HUDEP-2 (cell line): Measurements from ENCODE around the gene CEP68.
"Not testable (repeated sequence)": the region's sequence is repeated elsewhere in the genome, so short reads cannot be mapped to it uniquely, and the experiment has no call there.

ENCODE experiments used
- DNase-seq, 76 experiments: peaks; one replicate each; lab custom pipeline; 2025; ENCODE audit not compliant: unreplicated experiment in 76 of 76; lab: John Stamatoyannopoulos, UW

The CEP68 gene, protein sequence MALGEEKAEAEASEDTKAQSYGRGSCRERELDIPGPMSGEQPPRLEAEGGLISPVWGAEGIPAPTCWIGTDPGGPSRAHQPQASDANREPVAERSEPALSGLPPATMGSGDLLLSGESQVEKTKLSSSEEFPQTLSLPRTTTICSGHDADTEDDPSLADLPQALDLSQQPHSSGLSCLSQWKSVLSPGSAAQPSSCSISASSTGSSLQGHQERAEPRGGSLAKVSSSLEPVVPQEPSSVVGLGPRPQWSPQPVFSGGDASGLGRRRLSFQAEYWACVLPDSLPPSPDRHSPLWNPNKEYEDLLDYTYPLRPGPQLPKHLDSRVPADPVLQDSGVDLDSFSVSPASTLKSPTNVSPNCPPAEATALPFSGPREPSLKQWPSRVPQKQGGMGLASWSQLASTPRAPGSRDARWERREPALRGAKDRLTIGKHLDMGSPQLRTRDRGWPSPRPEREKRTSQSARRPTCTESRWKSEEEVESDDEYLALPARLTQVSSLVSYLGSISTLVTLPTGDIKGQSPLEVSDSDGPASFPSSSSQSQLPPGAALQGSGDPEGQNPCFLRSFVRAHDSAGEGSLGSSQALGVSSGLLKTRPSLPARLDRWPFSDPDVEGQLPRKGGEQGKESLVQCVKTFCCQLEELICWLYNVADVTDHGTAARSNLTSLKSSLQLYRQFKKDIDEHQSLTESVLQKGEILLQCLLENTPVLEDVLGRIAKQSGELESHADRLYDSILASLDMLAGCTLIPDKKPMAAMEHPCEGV

DNA sequence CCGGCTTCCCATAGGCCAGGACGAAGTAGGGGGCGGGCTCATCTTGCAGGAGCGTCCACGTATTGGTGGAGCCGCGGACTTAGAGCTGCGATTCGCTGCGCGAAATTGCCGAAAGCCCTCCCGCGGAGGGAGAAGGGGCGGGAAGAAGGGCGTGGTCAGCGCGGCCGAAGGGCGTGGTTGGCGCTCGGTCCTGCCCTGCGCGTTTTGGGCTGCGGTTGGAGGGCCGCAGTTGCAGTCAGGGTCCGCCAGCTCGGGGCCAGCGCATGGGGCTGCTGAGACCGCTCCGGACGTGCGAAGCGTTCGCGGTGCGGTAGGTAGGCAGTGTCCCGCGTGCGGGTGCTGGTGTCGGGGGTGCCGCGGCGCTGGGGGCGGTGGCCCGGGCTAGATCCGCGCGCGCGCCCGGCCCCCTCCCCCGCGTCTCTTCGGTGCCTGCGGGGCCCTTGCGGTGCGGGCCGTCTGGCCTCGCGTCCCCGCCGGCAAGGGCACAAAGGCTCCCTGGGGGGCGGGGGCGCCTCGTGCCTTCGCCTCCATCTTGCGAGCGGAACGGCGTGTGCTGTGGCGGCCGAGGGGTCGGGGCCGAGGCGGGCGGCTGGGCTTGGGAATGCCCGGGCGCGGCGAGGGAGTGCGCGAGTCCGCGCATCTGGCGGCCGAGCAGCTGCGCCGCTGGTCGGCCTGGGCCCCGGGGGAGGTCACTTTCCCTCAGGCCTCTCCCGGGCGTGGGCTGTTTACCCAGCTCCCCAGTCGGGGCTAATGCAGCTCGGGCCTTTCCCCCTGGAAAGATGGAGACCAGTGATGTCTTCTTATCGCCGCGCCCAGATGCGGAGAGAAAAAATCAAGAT lies at the start of gene CEP68:
TSS of gene CEP68 (plus strand) at position 202 of the 839 bp plus-strand sequence. CDS start 13,029 bp downstream, outside the sequence.
- DNase-seq, result peak in 75 of 76 experiments; percentile 11 to 97 (median 92)

DNA sequence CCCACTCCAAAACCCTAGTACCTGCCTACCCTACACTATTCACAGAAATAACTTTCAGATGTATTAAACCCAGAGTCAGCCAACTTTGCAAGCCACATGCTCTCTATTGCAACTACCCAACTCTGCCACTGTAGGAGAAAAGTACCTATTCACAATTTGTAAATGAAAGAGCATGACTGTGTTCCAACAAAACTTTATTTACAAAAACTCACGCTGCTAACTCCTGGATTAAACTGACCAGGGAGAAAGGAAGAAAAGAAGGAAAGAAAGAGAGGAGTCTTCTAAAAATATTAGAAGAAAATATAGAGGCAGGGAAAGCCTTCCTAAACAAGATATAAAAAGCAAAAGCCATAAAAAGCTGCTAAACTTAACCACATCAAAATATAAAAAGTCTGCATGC lies 42.4 kb upstream of the CEP68 start:
- no peak for DNase-seq

DNA sequence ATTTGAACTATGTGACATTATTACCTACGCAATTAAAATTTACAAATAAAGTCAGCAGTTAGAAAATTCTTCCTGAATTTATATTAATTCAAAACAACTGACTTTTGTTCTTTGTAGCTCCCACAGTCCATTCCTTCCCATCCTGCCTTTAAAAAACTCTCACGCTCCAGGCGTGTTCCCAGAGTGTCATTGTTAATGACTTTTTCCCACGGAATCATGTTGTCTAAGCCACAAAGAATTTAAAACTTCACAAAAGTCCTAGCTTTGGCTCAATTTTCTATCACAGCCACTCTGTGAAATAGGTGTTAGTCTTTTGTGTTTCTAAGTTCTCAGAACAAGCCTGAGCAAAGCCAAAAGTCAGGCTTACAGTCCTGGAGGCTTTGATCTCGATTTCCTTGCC lies 40.5 kb upstream of the CEP68 start:
- no peak for DNase-seq

DNA sequence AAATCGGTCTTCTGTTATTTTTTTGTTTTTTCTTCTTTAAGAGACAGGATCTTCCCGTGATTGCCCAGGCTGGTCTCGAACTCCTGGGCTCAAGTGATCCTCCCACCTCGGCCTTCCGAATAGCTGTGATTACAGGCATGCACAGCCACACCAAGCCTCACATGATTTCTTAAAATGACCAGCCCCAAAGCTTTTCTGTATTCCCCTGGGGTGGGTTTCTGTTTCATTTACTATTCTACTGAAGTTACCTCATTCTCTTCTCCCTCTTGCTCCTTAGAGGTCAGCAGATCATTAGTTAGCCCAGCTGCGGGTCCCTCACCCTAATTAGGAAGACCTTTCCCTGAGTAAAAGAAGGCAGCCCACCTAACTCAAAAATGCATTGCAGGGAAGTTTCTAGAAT lies 39.4 kb upstream of the CEP68 start:
- no peak for DNase-seq

DNA sequence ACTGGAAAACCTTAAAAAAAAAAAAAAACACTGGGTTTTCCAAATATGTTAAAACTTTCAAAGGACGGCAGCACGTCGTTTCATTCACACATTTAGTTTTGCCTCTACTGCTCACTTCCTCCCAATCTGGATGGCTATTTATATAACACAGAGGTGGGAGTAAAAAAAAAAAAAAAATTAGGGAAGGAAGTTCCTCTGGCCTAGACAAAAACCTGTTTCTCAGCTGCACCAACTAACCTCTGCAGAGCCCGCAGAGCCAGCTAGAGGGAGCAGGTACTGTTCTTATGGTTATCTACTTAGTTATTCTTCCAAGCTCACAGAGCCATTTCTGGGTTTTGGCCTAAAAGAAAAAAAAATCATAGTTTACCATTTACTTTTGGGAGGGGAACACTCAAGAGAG lies 38.9 kb upstream of the CEP68 start:
- DNase-seq, result peak in 3 of 76 experiments; percentile 2 to 9 (median 3)

DNA sequence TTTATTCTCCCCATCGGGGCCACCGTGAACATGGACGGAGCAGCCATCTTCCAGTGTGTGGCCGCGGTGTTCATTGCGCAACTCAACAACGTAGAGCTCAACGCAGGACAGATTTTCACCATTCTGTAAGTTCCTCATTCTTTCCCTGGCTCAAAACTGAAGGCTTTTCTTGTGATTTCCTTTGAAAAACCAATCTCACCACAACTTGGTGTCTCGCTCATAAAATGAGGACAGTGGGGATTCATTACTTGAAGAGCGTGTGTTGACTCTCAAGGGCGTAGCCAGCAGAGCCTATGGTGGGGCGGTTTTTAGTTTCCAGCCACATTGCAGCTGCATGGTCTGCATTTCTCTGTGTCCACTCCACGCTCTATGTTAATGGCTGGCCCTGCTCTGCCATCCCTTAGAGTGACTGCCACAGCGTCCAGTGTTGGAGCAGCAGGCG lies 38.1 kb upstream of the CEP68 start:
- DNase-seq, result no peak

DNA sequence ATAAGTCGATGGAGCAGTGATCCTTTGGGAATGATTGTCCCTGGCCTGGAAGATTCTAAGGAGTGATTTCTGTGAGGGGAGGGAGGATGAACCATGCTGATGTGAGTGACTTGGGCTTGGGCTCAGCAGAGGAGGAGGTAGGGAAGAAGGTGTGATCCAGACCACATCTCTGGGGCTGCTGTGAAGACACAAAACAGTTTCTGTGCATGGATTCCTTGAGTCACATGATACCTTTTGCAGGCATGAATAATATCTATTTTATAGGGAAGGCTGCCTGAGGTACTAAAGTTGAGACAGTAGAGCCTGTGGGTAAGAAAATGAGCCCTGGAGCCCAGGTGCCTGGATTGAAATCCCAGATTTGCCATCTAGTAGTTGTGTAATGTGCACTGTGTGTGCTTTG lies 37.2 kb upstream of the CEP68 start:
- no peak for DNase-seq

DNA sequence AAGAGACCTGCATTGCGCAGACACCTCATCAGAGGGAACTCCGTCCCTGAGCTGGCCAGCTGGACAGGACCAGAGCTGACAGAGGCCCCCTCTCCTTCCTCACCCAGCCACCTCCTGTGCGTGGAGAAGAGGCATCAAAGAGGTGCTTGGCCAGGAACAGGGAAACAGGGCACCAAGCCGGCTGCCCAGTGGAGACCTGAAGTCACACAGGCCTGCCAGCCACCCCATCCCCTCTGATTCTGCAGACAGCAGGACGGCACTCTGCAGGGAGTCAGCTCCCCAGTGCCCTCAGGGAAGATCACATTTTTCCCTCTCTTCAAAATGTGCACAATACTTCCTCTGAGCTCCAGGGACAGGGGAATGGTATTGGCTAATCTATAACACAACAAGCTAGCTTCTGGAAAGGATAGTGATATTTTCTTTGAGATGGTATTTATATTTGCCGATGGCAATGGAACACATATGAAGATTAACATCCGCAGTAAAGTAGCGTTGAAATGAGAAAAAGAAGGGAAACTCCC lies 36.5 kb upstream of the CEP68 start:
- no peak for DNase-seq

DNA sequence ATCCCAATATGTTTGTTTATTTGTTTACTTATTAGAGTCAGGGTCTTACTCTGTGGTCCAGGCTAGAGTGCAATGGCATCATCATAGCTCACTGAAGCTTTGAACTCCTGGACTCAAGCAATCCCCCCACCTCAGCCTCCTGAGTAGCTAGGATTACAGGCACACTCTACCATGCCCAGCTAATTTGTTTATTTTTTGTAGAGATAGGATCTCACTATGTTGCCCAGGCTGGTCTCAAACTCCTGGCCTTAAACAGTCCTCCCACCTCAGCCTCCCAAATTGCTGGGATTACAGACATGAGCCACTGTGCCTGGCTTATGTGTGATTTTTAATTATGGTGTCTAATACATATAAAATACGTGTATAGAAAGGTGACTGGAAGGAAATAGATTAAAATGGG lies 36.0 kb upstream of the CEP68 start:
- not testable (repeated sequence) for DNase-seq

DNA sequence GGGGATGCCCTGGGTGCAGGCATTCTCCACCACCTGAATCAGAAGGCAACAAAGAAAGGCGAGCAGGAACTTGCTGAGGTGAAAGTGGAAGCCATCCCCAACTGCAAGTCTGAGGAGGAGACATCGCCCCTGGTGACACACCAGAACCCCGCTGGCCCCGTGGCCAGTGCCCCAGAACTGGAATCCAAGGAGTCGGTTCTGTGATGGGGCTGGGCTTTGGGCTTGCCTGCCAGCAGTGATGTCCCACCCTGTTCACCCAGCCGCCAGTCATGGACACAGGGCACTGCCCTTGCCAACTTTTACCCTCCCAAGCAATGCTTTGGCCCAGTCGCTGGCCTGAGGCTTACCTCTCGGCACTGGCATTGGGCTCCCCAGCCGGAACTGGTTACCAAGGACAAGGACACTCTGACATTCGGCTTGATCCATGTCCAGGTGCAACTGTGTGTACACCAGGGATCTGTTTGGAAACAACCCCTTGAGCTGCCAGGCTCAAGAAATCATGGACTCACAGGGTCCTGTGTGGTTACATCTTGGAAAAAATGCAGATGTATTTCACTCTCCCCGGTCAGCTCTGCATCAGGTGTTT lies 35.2 kb upstream of the CEP68 start:
- peak in 1 of 76 experiments; percentile 7 for DNase-seq

DNA sequence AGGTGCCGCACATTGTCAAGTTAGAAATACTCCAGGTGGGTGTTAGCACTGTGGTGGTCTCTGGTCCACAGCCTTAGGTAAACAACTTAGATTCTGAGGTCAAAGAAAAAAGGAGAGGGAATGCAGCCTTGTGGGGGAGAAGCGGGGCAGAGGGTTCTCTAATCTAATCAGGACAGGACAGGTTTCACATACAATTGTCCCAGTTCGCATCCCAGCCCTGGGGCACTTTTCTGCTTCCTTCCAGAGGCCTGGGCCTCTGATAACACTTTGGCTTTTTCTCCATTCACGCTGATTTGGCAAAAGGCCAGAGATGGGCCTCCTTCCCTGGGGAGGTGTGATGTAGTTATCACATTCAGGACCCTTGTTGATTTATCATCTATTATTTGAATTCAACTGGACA lies 34.5 kb upstream of the CEP68 start:
- peak in 73 of 76 experiments; percentile 21 to 90 (median 68) for DNase-seq

DNA sequence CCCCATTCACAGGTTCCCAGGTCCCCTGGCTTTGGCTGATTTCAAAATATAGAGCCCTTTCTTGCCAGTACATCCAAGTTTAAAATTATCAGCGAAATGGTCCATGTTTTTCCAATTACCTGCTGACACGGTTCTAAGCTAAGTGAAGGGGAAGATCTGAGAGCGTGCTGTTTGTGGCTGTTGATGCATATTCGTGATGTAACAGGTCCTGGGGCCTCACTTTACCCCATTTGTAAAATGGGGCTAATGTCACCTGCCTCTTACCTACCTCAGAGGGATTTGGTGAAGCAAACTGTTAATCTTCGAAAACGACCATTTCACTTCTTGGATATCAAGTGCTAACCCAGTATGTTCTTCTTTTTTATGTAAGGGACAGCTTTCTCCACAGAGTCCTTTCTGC lies 34.0 kb upstream of the CEP68 start:
- no peak for DNase-seq

DNA sequence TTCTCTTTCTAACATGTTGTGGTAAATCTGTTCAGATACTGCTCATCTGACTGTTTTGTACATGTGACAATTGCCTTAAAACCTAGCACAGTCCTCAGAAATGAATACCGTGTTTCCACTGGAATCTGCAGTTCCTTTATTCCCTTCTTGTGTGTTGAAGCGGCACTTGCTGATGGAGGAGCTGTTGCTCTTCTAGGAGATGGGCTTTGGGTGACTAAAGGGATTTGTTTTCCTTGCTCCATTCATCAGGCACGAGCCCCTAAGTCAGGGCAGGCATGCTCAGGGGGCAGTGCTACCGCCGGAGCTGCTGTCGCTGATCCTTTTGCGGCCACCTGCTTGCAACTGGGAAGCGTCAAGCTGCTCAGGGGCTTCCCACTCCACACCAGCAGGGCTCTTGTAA lies 32.5 kb upstream of the CEP68 start:
- no peak for DNase-seq

DNA sequence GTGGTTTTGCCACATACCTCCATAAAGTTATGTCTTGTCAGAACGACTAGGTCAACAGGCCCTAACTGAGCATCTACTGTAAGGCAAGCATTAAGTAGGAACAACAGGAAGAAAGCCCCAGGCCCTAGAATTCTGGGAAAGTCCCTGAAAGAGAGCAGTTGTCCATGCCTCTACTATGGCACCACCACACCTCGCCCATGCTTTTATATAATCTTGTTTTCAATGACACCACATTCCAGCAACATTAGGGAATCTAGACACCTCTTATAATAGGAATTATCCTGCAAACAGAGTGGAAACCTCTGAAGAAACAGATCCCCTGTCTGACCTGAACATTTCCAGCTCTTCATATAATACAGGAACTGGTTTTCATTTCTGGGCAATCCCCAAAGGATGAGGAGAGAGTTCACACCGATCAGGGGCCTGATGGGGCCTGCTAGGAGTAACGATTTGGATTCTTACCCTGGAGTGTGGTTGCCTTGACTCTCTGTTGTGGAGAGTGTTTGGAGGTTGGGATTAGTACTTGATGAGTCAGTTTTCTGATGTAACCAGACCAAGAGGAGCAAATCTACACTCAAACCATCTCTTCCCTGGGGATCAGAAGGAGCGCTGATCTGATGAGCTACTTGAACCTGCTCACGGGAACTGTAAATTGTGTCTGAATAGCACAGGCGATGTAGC lies 31.9 kb upstream of the CEP68 start:
- no peak for DNase-seq

DNA sequence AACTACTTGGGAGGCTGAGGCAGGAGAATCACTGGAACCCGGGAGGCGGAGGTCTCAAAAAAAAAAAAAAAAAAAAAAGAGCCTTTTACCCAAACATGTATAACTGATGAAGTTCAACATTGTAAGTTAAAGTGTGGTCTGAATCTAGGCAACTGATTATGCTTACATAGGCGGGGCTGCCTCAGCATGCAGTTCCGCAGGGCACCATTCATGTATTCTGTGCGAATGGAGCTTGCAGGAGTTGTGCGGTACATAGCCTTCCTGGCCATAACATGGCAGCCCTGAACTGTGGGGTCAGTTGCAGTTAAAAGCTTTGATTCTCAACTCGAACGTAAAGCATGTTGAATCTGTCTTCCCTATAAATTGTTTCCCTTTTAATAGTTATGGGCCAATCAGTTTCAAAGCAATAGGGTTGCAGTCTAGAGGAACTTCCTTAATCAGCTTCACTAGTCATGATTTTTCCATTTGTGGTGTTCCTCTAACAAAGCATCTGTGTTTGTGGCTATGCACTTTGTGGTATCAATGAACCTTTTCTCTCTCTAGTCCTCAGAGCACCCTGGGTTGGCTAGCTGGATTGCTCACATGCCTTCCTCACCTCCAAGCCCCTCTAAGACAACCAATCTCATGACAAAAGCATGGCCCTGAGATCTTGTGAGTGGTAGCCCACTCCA lies 30.6 kb upstream of the CEP68 start:
- no peak for DNase-seq

DNA sequence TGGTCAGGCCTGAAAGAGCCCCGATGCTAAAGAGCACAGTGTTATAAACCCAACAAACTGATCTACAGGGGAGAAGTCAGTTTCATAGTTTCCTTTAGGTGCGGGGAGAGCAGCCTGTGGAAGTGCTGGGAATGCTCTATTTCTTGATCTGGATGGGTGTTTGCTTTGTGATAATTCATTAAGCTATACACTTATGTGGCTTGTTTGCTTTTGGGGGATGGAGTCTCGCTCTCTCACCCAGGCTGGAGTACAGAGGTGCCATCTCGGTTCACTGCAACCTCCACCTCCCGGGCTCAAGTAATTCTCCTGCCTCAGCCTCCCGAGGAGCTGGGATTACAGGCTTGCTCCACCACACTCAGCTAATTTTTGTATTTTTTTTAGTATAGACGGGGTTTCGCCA lies 30.1 kb upstream of the CEP68 start:
- no peak for DNase-seq

DNA sequence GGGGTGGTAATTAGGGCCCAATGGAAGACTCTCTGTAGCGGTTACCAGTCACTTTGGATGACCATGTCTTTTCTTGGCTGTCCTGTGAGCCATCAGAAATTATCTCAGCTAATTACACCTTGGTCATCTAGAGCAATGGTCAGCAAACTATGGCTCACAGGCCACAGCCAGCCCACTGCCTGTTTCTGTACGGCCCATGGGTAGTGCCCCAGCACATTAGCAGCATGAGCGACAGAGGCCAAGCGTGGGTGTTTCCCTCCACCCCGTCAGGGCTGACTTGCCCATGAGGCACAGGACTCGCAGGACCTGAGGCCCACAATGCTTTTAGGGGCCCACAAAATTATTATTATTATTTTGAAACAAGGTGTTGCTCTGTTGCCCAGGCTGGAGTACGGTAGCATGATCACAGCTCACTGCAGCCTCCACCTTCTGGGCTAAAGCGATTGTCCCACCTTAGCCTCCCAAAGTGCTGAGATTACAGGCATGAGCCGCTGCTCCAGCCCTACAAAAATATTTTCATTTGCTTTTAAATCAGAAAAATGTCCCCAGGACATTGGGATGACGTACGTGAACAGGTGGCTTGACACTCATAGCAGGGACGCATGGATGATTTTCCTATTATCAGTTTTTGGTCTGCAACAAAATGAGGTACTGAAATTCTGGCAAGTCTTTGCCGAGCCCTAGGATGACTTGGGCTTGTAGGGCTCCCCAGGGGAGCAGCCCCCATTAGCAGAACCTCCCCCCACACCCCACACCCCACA lies 29.3 kb upstream of the CEP68 start:
- DNase-seq, result no peak

DNA sequence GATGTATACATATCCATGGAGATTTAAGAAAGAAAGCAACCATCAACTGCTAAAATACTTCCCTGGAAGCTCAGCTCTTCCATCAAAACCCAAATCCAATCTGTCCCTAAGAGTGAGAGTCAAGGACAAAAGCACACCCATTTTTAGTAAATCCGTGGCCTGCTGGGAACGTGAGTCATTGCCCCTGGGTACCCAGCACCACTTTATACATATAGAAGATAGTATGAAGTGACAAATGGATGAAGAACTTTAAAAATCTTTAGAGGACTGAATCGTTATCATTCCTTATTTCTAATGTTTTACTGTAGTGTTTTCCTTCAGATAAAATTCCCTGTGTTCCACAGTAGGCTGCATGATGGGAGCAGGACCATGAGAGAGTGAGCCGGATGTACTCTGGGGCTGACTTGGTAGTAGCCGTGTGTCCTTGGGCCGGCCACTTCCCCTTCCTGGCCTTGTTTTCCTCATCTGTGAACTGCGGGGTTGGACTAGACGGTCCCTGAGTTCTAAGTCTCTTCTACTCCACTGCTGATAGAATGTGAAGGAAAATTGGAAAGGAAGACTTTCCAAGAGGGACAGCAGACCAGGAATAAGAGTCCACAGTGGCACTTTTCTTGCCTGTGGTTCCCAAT lies 28.5 kb upstream of the CEP68 start:
- no peak for DNase-seq
